MM.1S (cell line): ENCODE results near the gene KBTBD2.
"Not testable (repeated sequence)": the region's sequence is repeated elsewhere in the genome, so short reads cannot be mapped to it uniquely, and the experiment has no call there.

Experiments used
- DNase-seq: peaks from one replicate; pipeline ENCODE4 v3.0.0-alpha.2; 2015
- H2AFZ ChIP-seq: fragments of 300-600 bp; sonication (generic); 2 replicates; pipeline ENCODE4 v1.6.0; 2016; ENCODE audit warnings: antibody characterized with exemption, low read length
- H3F3A ChIP-seq: fragments of 300-600 bp; sonication (generic); 2 replicates; pipeline ENCODE4 v1.6.1; 2016; ENCODE audit warnings: mild to moderate bottlenecking, antibody characterized with exemption, low read length, moderate library complexity, mixed read lengths; ENCODE audit not compliant: insufficient read depth
- H3K27ac ChIP-seq: fragments of 300-600 bp; sonication (generic); 2 replicates; pipeline ENCODE4 v1.5.1; 2016; ENCODE audit warnings: mild to moderate bottlenecking, low read length
- H3K27me3 ChIP-seq: fragments of 300-600 bp; sonication (generic); replicated peaks from 2 replicates; pipeline ENCODE4 v1.6.0; 2016; ENCODE audit warnings: low read length; ENCODE audit not compliant: insufficient read depth
- H3K36me3 ChIP-seq: fragments of 300-600 bp; sonication (generic); replicated peaks from 2 replicates; pipeline ENCODE4 v1.6.1; 2016; ENCODE audit warnings: mild to moderate bottlenecking, low read length, mixed read lengths; ENCODE audit not compliant: insufficient read depth
- H3K4me1 ChIP-seq: fragments of 300-600 bp; sonication (generic); 2 replicates; pipeline ENCODE4 v1.6.1; 2016; ENCODE audit warnings: low read length, mixed read lengths
- H3K4me2 ChIP-seq: fragments of 300-600 bp; sonication (generic); 2 replicates; pipeline ENCODE4 v1.6.0; 2016; ENCODE audit warnings: low read depth, low read length
- H3K4me3 ChIP-seq: fragments of 300-600 bp; sonication (generic); 2 replicates; pipeline ENCODE4 v1.5.1; 2016; ENCODE audit warnings: low read length, mixed read lengths
- H3K79me2 ChIP-seq: fragments of 300-600 bp; sonication (generic); 2 replicates; pipeline ENCODE4 v1.6.1; 2016; ENCODE audit warnings: mixed run types, low read length, mixed read lengths
- H3K9ac ChIP-seq: fragments of 300-600 bp; sonication (generic); 2 replicates; pipeline ENCODE4 v1.6.1; 2016; ENCODE audit warnings: low read length, mixed read lengths
- H3K9me2 ChIP-seq: fragments of 300-600 bp; sonication (generic); replicated peaks from 2 replicates; pipeline ENCODE4 v1.6.1; 2016; ENCODE audit warnings: mild to moderate bottlenecking, low read length, mixed read lengths; ENCODE audit not compliant: insufficient read depth
- H3K9me3 ChIP-seq: fragments of 300-600 bp; sonication (generic); replicated peaks from 2 replicates; pipeline ENCODE4 v1.6.1; 2016; ENCODE audit warnings: mild to moderate bottlenecking, low read length, mixed read lengths; ENCODE audit not compliant: insufficient read depth
- H4K20me1 ChIP-seq: fragments of 300-600 bp; sonication (generic); 2 replicates; pipeline ENCODE4 v1.6.1; 2016; ENCODE audit warnings: mild to moderate bottlenecking, low read length, moderate library complexity, mixed read lengths; ENCODE audit not compliant: insufficient read depth
- EZH2 ChIP-seq: fragments of 300-600 bp; sonication (generic); optimal IDR thresholded peaks from 2 replicates; pipeline ENCODE3; 2017; ENCODE audit warnings: low read depth, mild to moderate bottlenecking, antibody characterized with exemption, low read length, mixed read lengths
- EZH2phosphoT487 ChIP-seq: fragments of 300-600 bp; sonication (generic); IDR thresholded peaks from 2 replicates; pipeline ENCODE4 v1.6.1; 2018; ENCODE audit warnings: antibody characterized with exemption, low read length
- TF ChIP-seq, protein P1 (sequence below): fragments of 300-600 bp; sonication (generic); IDR thresholded peaks from 2 replicates; pipeline ENCODE4 v1.5.1; 2016; ENCODE audit warnings: antibody characterized with exemption, low read length, mixed read lengths

Gene KBTBD2

DNA sequence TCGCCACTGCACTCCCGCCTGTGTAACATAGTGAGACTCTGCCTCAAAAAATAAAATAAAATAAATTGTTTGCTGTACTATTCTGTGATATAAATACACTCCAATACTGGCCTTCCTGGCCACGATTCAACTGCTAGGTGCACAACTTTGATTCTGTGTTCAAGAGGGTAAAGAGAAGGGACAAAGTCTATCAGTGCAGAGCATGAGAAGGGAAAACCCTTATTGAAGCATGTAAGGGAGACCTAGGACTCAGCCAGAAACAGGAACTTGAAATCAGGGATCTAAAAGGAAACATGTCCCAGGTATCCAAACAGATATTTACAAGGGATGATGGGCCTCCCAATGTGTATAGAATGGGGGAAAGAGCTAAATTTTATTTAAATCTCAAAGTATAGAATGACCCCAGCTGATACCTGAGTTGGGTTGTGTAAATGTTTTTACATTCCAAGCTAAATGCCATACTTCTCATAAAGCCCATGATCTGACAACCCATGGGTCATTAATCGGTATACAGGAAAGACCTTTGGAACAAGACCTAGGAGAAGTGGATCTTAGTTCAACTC is 9.0 kb upstream of the KBTBD2 start:
- DNase-seq = no peak
- Histone ChIP-seq H3K36me3 (no peaks in the 10 kb centered on the region), H3K27me3 (no peaks in the 10 kb centered on the region), H3K9me3 (no peaks in the 10 kb centered on the region), H2AFZ (no peak overlapping the region), H3F3A (no peaks in the 10 kb centered on the region), H3K4me1 (no peaks in the 10 kb centered on the region), H3K9me2 (no peaks in the 10 kb centered on the region), H3K27ac (no peak overlapping the region), H4K20me1 (no peaks in the 10 kb centered on the region), H3K4me2 (no peak overlapping the region), H3K79me2 (no peaks in the 10 kb centered on the region), H3K4me3 (no peak overlapping the region), H3K9ac (no peak overlapping the region)
- no peak for TF ChIP-seq EZH2
- TF ChIP-seq, protein P1, sequence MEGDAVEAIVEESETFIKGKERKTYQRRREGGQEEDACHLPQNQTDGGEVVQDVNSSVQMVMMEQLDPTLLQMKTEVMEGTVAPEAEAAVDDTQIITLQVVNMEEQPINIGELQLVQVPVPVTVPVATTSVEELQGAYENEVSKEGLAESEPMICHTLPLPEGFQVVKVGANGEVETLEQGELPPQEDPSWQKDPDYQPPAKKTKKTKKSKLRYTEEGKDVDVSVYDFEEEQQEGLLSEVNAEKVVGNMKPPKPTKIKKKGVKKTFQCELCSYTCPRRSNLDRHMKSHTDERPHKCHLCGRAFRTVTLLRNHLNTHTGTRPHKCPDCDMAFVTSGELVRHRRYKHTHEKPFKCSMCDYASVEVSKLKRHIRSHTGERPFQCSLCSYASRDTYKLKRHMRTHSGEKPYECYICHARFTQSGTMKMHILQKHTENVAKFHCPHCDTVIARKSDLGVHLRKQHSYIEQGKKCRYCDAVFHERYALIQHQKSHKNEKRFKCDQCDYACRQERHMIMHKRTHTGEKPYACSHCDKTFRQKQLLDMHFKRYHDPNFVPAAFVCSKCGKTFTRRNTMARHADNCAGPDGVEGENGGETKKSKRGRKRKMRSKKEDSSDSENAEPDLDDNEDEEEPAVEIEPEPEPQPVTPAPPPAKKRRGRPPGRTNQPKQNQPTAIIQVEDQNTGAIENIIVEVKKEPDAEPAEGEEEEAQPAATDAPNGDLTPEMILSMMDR = no peak
- TF ChIP-seq EZH2phosphoT487 = no peak

DNA sequence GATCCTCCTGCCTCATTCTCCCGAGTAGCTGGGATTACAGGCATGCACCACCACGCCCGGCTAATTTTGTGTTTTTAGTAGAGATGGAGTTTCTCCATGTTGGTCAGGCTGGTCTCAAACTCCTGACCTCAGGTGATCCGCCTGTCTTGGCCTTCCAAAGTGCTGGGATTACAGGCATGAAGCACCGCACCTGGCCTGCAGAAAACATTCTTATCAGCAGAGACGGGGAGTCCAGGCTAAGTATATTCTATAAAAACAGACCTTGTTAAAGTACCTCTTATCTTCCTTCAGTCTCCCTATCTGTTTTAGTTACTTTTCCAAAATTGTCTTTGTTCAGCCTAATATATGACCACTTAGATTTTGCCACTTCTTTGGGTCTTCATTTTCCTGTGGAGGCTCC is 5.8 kb upstream of the KBTBD2 start:
- not testable (repeated sequence) for H3K9me3 ChIP-seq, H3K4me2 ChIP-seq, H3K36me3 ChIP-seq, H3K4me3 ChIP-seq, H3K79me2 ChIP-seq, H2AFZ ChIP-seq, DNase-seq, H3K27ac ChIP-seq, H4K20me1 ChIP-seq, H3K27me3 ChIP-seq, H3K9ac ChIP-seq, H3K9me2 ChIP-seq
- peaks cover 10% of the 10 kb centered on the region for H3K4me1 ChIP-seq
- peaks cover 13% of the 10 kb centered on the region for H3F3A ChIP-seq

DNA sequence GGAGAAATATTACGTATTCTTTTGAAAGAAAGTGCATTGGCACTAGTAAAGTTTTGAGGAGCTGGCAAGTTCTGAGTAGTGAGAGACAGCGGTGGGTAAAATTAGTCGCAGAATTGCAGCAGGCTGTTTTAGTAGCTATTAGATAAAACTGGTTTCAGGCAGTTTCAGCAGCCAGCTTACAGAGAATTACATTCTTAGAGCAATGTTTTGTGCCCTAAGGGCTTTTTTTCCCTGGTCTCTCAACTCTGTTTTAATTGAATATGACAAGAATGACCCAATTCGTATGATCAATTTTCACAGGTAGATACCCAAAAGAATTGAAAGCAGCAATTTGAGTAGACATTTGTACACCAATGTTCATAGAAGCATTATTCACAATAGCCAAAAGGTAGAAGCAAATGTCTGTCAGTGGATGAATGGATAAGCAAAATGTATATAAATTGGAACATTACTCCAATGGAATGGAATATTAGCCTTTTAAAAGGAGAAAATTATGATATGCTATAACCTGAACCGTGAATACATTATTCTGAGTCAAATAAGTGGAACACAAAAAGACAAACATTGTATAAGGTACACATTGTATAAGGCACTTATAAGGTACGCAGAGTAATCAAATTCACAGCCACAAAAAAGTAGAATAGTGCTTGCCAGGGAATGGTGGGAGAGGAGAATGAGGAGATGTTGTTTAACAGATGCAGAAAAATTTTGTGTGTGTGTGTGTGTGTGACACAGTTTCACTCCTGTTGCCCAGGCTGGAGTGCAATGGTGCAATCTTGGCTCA is 5.2 kb upstream of the KBTBD2 start:
- no peak overlapping the region for H2AFZ ChIP-seq
- no peaks in the 10 kb centered on the region for H3K9me3 ChIP-seq
- H3K9me2 ChIP-seq = no peaks in the 10 kb centered on the region
- H3K4me3 ChIP-seq = no peak overlapping the region
- no peaks in the 10 kb centered on the region for H3K36me3 ChIP-seq
- no peak overlapping the region for H3K9ac ChIP-seq
- H3K79me2 ChIP-seq = no peaks in the 10 kb centered on the region
- TF ChIP-seq EZH2phosphoT487 = no peak
- TF ChIP-seq, protein P1 = no peak
- no peak for TF ChIP-seq EZH2
- no peaks in the 10 kb centered on the region for H3K27me3 ChIP-seq
- peaks cover 14% of the 10 kb centered on the region for H3F3A ChIP-seq
- H3K27ac ChIP-seq = no peak overlapping the region
- DNase-seq = no peak
- H4K20me1 ChIP-seq = no peaks in the 10 kb centered on the region
- peaks cover 10% of the 10 kb centered on the region for H3K4me1 ChIP-seq
- H3K4me2 ChIP-seq = no peak overlapping the region

DNA sequence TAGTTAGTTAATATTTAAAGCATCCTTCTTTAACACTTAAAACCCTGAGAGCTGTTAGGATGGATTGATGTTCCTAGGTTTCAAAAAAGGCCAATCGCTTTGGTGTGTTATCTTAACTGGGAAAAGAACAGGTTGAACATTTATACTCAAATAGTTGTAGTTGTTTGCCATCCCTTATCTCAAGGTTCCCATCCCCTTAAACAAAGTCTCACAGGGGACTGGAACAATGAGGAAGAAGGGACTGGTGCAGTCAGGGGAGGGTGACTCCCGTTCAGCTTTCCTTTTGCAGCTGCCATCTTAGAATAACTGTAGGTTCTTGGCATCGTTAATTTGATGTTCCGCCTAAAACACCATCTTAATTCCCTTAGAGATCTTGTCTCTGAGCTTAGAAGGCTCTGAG is 2.6 kb upstream of the KBTBD2 start:
- H4K20me1 ChIP-seq = no peaks in the 10 kb centered on the region
- no peak overlapping the region for H3K4me2 ChIP-seq
- TF ChIP-seq, protein P1 = no peak
- TF ChIP-seq EZH2phosphoT487 = no peak
- no peak for TF ChIP-seq EZH2
- H3K79me2 ChIP-seq = peaks cover 18% of the 10 kb centered on the region
- no peak overlapping the region for H2AFZ ChIP-seq
- no peak for DNase-seq
- no peak overlapping the region for H3K9ac ChIP-seq
- H3K4me1 ChIP-seq = peaks cover 16% of the 10 kb centered on the region
- no peaks in the 10 kb centered on the region for H3K36me3 ChIP-seq
- no peak overlapping the region for H3K27ac ChIP-seq
- no peaks in the 10 kb centered on the region for H3K27me3 ChIP-seq
- no peaks in the 10 kb centered on the region for H3K9me2 ChIP-seq
- H3K9me3 ChIP-seq = no peaks in the 10 kb centered on the region
- H3F3A ChIP-seq = peaks cover 28% of the 10 kb centered on the region
- H3K4me3 ChIP-seq = no peak overlapping the region
